Anterior cingulate cortex (tissue), 58 donors: ENCODE results near the gene PLXNA2.

Experiments
- DNase-seq, 58 donors: peaks; one replicate each; lab custom pipeline; 2025; lab: John Stamatoyannopoulos, UW

PLXNA2 gene

GRCh38 chr1:208129487-208129886 lies 114.7 kb downstream of the PLXNA2 start:
- no peak for DNase-seq

GRCh38 chr1:208129060-208129459 lies 115.1 kb downstream of the PLXNA2 start:
- DNase-seq = no peak

DNA sequence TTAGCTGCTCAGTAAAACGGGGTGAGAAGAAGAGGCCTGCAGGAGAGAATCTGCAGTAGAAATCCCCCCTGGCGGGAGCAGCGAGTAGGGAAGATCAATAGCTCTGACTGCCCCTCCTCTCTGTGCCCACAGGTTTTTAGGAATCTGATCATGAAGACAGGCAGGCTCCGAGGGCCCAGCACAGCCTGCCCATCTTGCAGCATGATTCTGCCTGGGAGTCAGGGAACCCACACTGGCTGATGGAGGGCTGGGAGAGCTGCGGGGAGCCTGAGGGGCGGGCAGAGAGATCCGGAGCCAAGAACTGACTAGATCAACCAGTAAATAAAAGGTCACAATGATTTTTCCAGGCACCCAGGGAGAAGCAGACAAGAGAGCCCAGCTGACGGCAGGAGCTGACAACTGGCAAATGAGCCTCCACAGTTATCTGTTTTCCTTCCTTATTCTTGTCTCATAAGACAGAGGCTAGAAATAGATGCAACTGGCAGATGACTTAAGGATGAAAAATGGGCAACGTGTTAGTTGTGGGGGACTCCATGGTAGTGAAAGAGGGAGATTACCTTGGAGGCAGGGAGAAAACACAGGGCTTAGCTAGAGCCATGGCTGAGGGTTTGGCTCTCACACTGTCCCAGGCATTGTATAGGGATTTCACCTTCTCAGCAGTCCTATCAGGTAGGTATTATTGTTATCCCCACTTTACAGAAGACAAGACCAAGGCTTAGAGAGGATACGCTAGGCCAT lies 116.2 kb downstream of the PLXNA2 start:
- DNase-seq = peak in 11 of 58 donors; percentile 4 to 49 (median 14)

DNA sequence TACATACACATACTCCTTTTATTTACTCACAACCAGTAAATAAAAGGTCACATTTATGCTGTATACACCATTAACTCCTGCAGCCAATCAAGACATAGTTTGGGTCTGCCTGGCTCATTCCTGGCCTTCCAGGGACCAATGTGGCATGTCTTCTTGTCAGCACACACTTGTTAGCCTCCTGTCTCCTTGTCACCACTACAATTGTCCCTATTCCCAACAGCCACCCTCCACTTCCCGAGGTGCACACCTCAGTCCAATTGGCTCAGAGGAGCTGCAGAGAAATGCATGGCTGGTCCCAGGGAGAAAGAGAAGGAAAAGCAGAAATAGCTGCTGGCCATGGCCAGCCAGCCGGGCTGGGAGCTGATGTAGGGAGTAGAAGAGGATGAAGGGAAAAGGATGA lies 116.9 kb downstream of the PLXNA2 start:
- no peak for DNase-seq

GRCh38 chr1:208126108-208126507 lies 118.1 kb downstream of the PLXNA2 start:
- no peak for DNase-seq

- DNase-seq = no peak
These were observed 121.4 kb downstream of the PLXNA2 start for GRCh38 chr1:208122612-208123358.

DNA sequence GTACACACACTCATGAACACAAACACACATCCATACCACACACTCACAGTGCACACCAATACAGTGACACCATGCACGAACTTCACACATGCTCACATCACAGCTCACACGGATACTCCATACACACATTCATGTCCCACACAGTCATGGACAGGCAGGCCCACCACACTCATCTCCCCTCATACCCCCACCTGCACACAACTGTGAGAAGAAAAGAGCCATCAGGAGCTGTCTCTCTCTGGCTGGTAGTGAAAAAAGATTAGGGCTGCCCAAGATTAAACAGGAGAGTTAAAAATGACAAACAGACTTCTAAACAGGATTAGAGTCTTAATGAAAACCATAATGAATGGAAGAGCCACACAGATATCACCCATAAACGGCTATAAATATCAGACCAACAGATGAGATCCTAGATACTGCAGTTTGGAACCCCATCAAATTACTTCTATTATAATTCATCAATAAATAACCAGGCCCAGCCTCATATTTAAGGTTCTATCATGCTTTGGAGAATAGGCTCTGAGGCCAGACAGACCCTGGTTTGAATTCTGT lies 122.3 kb downstream of the PLXNA2 start:
- DNase-seq = no peak

DNA sequence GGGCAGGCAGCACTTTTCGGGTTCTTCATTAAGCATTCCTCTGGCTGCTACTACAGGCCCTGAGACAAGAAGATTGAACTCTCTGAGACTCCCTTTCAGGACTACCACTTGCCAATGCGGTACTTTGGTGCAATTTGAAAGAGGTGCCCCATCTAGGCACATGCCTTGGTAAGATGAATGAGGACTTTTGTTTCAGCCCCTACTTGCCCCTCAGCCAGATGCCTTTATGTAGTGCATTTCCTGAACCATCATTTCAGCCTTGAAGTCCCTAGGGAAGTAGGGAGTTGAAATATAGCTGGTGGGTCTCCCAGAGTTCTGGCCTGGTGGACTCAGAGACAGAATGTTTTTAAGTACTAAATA lies 123.8 kb downstream of the PLXNA2 start:
- no peak for DNase-seq

DNA sequence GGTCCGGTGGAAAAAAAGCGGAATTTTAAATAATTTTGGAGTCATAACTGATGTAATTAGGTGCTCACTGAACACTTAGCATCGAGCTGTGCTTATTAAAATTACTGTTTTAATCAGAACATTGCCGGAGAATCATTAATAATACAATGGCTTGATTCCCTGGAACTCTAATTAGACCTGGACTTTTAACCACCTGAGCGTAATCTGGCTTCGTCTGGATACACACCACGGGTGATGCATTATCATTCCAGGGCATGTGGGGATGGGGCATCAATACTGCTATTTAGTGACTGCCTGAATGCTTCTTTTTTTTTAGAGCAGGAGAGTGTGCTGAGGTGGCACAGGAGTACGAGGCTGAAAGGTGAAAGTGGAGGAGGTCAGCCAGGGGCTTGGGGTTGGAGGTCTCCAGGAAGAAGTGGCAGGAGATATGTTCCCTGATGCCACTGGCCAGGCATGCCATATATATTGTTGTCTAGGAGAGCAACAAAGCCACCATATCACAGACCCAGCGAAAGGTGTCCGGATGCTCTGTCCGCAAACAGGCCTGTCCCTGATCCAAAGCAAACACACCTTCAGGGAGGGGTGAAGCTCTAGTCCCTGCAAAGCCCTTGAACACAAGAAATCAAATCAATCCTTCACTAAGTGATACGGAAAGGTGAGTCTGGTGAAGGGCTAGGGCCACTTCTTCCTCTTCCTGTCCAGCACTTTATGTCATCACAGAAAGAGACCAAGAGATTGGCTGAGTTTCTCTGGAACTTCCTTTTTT lies 125.2 kb downstream of the PLXNA2 start:
- DNase-seq = no peak

DNA sequence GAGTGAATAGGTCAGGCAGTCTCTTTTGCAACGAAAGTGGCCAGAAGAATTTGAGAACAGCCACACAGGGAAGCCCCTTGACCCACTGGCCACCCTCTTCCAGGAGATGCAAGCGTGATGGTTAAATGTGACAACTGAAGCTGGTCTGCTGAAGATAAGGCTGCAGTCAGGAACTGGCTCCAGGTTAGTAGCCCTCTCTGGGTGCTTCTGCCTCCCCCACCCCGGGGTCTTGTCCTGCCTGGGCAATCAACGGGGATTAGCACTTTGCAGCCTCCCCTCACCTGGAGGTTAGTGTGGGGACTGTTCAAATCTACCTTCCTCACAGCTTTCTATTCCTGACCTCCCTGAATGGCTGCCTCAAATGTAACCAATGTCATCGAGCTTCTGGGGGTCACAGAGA lies 125.9 kb downstream of the PLXNA2 start:
- no peak for DNase-seq

- DNase-seq = no peak
These were observed 126.4 kb downstream of the PLXNA2 start for GRCh38 chr1:208117826-208118225.

- DNase-seq = no peak
These were observed 126.8 kb downstream of the PLXNA2 start for GRCh38 chr1:208117409-208117808.

DNA sequence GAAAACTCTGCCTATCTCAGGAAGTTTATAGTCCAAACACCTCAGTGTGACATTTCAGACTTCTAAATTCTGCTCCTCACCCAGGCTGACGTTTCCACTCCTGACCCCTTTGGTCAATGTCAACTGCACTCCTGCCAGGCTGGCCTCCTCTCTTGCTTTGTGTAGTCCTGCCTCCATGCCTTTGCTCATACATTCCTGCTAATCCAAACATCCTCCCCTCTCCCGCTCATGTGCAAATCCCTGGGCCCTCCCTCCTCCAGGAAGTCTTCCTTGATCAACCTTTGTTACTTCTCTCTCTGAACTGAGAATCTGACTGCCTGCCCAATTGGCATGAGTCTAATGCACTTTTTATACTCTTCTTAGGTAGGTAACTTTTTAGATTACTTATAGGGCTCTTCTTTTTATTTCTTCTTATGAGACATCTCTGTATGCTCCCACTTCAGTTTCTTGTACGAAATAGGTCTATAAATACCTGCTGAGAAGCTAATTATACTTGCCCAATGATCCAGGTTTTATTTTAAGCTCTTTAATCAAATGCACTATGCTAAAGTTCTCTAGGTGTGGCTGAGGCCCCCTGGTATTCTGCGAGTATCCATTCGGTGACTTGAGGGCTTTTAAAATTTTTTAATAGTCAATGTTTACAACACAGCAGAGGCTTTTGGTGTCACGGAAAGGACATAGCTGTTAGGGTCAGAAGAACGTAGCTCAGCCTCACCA lies 128.1 kb downstream of the PLXNA2 start:
- no peak for DNase-seq

DNA sequence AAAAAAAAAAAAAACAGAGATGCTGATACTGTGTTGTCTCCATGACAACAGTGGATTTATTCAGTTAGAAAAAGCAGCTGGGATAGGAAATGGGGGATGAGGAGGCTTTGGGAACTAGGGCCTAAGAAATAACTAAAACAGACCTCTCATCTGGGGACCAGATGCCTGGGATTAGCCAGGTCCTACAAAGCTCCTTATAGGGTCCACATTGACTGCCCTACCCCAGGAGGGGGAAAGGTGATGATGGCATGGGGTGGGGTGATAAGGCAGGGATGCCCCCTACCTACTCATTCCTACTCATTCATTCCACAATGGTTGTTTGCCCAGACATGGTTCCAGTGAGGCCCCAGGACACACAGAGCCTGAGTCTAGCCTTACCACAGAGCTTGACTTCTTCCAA lies 131.2 kb downstream of the PLXNA2 start:
- no peak for DNase-seq

- no peak for DNase-seq
These were observed 131.8 kb downstream of the PLXNA2 start for GRCh38 chr1:208112401-208112800.

GRCh38 chr1:208111646-208112190 lies 132.5 kb downstream of the PLXNA2 start:
- DNase-seq = no peak

DNA sequence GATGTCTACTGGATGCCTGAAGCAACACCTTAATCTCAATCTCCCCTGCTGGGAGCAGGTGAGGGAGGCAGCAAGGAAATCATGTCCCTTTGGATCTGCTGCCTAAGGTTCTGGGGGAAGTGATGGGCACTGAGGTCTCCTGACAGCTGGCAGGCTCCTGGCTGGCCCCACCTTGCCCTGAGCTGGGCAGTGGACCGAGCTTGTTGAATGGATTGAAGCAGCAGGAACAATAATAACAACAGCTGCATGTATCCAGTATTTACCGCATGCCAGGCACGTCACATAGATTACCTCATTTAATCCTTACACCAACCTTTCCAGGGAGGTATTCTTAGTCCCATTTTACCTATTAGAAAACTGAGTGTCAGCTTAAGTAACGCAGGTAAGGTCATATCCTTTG lies 133.9 kb downstream of the PLXNA2 start:
- no peak for DNase-seq

DNA sequence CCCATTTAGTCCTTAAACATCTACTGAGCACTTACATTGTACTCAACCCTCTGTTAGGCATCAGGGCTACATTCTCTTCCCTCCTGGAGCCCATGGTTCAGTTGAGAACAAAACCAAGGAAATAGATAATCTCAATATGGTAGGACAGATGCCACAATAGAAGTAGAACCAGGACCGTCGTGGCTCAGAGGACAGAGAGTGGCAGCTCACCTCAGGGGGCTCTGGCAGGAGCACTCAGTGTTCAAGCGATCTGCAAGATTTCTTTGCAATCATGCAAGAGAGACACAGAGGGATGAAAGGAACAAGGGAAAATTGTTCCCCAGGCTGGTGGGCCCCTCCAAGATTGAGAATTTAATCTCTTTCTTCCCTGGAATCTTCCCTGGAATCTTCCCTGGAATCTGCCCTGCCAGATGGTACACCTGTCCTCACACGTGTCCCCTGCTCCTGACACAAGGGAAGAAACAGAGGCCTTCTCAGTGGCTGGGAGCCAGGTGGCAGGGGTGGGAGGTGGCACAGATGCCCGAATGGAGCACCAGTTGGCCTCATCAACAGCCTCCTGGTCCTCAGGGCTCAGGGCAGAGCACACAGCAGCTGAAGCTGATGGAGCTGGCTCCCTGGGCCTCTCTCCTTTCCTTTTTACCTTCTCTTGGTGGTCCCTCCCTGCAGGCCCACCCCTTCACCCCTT lies 135.4 kb downstream of the PLXNA2 start:
- DNase-seq = no peak

- no peak for DNase-seq
These were observed 136.0 kb downstream of the PLXNA2 start for GRCh38 chr1:208108213-208108608.
